HCT116 (cell line): Measurements from ENCODE around the gene SERGEF.

Source experiments
- EZH2phosphoT487 ChIP-seq: fragments of 200-600 bp; IDR thresholded peaks from 2 replicates; pipeline ENCODE4 v1.6.1; 2018; ENCODE audit warnings: antibody characterized with exemption, borderline replicate concordance
- FOSL1 ChIP-seq: IDR thresholded peaks from 2 replicates; pipeline ENCODE4 v1.6.1; 2012; ENCODE audit warnings: low read depth
- JUND ChIP-seq: IDR thresholded peaks from 2 replicates; pipeline ENCODE4 v1.6.1; 2012
- POLR2A ChIP-seq: IDR thresholded peaks from 2 replicates; pipeline ENCODE4 v1.7.0; 2011; ENCODE audit warnings: borderline replicate concordance; ENCODE audit not compliant: insufficient read depth, insufficient read length; ENCODE audit errors: extremely low read depth
- POLR2AphosphoS5 ChIP-seq: IDR thresholded peaks from 2 replicates; pipeline ENCODE4 v1.6.1; 2011; ENCODE audit warnings: mild to moderate bottlenecking, low read depth, low read length, moderate library complexity
- RAD21 ChIP-seq: IDR thresholded peaks from 2 replicates; pipeline ENCODE4 v1.6.1; 2012; ENCODE audit warnings: low read depth, mild to moderate bottlenecking
- SIN3A ChIP-seq: IDR thresholded peaks from 2 replicates; pipeline ENCODE4 v1.6.1; 2012; ENCODE audit warnings: low read depth
- SP1 ChIP-seq: IDR thresholded peaks from 2 replicates; pipeline ENCODE4 v1.6.1; 2012; ENCODE audit warnings: low read depth
- ZFX ChIP-seq: fragments of 450-650 bp; IDR thresholded peaks from 2 replicates; pipeline ENCODE4 v1.6.1; 2017
- ZNF274 ChIP-seq: fragments of 200-500 bp; sonication (Bioruptor generic); IDR thresholded peaks from 2 replicates; pipeline ENCODE4 v1.6.1; 2014; ENCODE audit warnings: mild to moderate bottlenecking, low read depth, low read length, inconsistent platforms
- TF ChIP-seq, protein P1 (sequence below), 3 experiments: fragments of 200-600 bp in 1 of 3; sonication (generic) in 1 of 3; IDR thresholded peaks in 2 of 3; conservative IDR thresholded peaks in 1 of 3; 2 replicates each; pipeline ENCODE4 v1.5.1; 2012 to 2017; ENCODE audit warnings: low read depth in 2 of 3, low read length in 2 of 3, antibody characterized with exemption in 1 of 3, borderline replicate concordance in 1 of 3, control low read depth in 1 of 3, mild to moderate bottlenecking in 1 of 3, mixed read lengths in 1 of 3, mixed run types in 1 of 3, moderate library complexity in 1 of 3; ENCODE audit not compliant: insufficient read depth in 1 of 3
- TF ChIP-seq, protein P2 (sequence below): IDR thresholded peaks from 2 replicates; pipeline ENCODE4 v1.6.1; 2012

DNA sequence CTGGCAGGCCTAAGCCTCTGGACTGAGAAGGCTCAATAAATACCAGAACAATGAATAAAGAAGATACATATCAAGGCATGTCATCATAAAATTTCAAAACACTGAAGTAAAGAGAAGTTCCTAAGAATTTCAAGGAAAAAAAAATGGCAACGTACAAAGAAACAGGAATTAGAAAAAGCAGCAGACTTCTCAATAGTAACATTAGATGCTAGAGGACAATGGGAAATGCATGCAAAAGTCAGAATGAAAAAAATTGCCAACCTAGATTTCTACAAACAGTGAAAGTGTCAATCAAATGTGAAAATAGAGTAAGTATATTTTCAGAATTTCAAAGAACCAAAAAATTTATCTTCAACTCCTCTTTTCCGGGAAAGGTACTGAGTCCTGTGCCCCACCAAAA is 153.3 kb downstream of the SERGEF start:
- TF ChIP-seq, protein P1, sequence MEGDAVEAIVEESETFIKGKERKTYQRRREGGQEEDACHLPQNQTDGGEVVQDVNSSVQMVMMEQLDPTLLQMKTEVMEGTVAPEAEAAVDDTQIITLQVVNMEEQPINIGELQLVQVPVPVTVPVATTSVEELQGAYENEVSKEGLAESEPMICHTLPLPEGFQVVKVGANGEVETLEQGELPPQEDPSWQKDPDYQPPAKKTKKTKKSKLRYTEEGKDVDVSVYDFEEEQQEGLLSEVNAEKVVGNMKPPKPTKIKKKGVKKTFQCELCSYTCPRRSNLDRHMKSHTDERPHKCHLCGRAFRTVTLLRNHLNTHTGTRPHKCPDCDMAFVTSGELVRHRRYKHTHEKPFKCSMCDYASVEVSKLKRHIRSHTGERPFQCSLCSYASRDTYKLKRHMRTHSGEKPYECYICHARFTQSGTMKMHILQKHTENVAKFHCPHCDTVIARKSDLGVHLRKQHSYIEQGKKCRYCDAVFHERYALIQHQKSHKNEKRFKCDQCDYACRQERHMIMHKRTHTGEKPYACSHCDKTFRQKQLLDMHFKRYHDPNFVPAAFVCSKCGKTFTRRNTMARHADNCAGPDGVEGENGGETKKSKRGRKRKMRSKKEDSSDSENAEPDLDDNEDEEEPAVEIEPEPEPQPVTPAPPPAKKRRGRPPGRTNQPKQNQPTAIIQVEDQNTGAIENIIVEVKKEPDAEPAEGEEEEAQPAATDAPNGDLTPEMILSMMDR (IDR thresholded peaks at IDR 0.05 in 2 of 3, conservative IDR thresholded peaks at IDR 0.05 in 1 of 3; ENCODE audit: borderline replicate concordance in 1 of 3, insufficient read depth in 1 of 3, low read depth in 2 of 3, low read length in 2 of 3), result no peak
- TF ChIP-seq, protein P2, sequence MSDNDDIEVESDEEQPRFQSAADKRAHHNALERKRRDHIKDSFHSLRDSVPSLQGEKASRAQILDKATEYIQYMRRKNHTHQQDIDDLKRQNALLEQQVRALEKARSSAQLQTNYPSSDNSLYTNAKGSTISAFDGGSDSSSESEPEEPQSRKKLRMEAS, result no peak
- no peak for TF ChIP-seq ZNF274
- no peak for TF ChIP-seq JUND
- TF ChIP-seq POLR2A, result no peak
- TF ChIP-seq FOSL1, result no peak
- TF ChIP-seq RAD21, result no peak
- TF ChIP-seq EZH2phosphoT487, result no peak
- no peak for TF ChIP-seq POLR2AphosphoS5
- no peak for TF ChIP-seq ZFX
- TF ChIP-seq SP1, result no peak
- TF ChIP-seq SIN3A, result no peak
